Activated effector memory CD4-positive, alpha-beta T cell treated with anti-CD3 and anti-CD28 coated beads, Interleukin-2, amount 50 U/mL, for 16 hours (primary cell): ENCODE data around the gene L3MBTL3.
A peak's percentile ranks its signal among the peaks of the same experiment; 100 is the strongest.
"Not testable (repeated sequence)": the region's sequence is repeated elsewhere in the genome, so short reads cannot be mapped to it uniquely, and the experiment has no call there.

Experiments used
- DNase-seq: peaks from one replicate; pipeline ENCODE4 v3.0.0-alpha.2; 2020

Gene L3MBTL3

DNA sequence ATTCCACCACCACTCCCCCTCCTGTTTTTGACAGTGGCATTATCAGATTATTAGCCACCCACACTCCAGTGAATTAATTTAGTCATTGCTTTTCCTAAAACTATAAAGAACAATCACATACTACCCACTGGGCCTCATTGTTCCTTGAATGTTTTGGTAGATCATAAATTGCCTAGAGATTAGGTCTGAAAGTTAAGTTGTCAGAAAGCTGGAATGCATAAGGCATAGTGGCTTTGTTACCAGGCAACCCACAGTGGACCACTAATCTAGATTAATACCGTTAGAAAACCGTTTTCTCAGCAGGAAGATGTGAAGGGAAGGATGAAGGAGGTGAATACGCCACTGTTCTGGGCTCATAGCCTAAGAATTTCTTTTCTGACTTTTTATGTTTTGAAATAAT is 128.7 kb downstream of the L3MBTL3 start:
- no peak for DNase-seq

DNA sequence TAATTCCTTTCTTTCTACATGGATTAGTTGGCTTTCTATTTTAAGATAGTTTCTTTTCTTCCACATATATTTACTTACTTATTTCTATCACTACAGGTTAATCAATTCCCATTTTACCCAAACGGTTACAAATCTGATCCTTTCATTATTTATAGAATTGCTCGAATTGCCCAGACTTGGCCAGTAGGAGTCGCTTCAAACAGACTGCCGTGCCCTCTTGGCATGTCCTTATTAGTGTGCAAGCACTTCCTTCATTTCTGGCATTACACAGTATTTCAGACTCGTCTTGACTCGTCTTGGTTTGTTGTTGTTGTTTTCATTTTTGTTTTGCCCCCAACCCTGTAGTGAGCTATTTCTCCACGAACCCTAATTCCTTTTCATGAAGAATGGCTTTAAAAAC is 129.8 kb downstream of the L3MBTL3 start:
- no peak for DNase-seq

DNA sequence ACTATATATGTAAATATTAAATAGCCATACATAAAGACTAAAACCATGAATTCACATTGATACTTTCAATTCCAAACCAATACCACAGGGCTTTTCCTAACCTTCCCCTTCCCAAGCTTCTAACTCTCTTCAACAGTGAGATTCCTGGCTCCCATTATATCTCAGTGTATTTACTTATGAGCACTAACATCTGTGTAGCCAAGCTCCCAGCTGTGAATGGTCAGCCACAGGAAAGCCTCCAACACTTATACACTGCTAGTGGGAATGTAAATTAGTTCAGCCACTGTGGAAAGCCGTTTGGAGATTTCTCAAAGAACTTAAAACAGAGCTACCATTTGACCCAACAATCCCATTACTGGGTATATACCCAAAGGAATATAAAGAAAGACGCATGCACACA is 130.6 kb downstream of the L3MBTL3 start:
- DNase-seq = not testable (repeated sequence)

DNA sequence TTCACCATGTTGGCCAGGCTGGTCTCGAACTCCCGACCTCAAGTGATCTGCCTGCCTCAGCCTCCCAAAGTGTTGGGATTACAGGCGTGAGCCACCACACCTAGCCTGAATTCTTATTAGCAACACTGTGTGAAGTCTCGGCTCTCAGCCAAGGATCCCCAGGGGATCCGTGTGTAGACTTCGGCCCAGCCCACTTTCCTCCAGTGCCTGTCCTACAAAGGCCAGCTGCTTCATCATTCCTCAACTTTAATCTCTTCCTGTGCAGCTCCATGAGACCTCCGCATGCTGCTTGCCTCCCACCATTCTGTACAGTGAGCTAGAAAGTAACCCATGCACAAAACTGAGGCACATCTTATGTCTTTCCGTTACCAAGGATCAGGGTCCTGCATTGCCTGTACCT is 132.5 kb downstream of the L3MBTL3 start:
- DNase-seq = no peak

DNA sequence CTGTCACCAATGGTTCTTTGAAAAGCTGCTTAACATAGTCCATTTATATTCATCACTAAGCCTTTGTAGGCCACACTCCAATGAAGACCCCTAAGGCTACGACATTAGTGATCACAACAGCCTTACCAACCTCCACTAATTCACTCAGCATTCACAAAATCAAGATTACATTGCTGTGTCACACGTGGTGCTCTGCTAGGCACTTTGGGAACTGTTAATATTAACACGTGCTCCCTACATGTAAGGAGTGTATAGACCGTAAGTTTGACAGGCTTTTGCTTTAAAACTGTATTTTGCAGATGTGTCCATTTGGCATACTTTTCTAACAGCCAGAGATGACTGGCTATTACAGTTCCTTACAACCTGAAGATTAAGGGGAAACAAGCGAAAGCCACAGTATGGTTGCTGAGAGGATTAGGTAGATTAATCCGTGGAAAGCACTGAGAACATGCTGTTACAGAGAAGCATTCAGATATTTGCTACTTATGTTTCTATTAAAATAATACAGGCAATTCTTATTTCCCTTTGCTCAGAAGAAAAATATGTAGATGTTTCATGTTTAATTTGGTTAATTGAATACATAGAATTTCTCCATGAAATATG is 134.6 kb downstream of the L3MBTL3 start:
- DNase-seq = no peak

DNA sequence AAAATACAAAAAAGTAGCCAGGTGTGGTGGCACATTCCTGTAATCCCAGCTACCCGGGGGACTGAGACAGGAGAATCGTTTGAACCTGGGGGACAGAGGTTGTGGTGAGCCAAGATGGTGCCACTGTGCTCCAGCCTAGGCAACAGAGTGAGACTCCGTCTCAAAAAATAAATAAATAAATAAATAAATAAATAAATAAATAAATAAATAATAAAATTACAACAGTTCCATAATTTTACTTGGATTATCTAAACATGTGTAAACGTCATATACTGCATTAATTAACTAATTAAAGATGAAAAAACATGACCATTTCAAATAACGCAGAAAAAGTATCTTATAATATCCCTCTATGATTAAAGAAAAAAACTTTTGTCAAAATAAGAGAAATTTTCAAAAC is 138.5 kb downstream of the L3MBTL3 start:
- DNase-seq = no peak

DNA sequence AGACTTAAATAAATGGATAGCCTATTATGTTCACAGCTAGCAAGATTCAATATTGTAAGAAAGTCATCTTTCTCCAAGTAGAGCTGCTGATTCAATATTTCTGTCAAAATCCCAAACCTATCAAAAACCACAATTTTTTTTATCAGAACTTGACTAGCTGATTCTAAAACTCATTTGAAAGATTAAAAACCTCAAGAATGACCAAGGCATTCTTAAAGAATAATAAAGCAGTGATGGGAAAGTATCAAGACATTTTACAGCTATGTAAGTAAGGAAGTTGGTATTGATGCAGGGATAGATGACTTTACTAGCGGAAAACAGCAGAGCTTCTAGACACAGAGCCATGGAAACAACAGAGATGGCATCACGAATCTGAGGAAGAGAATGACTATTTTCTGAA is 139.7 kb downstream of the L3MBTL3 start:
- no peak for DNase-seq

DNA sequence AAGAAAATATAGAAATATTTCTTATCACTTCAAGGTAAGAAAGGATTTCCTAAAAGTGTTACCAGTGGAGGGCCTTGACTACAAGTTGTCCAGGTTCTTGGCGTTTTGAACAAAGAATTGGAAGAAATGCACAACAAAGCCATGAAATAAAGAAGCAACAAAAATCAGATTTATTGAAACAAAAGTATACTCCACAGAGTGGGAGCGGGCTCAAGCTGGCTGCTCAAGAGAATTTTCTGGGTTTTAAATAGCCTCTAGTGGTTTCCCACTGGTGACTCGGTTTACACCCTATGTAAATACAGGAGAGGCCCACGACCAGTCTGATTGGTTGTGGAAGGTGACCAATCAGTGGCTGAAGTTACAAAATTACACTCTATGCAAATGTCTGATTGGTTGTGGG is 140.2 kb downstream of the L3MBTL3 start:
- DNase-seq = no peak

DNA sequence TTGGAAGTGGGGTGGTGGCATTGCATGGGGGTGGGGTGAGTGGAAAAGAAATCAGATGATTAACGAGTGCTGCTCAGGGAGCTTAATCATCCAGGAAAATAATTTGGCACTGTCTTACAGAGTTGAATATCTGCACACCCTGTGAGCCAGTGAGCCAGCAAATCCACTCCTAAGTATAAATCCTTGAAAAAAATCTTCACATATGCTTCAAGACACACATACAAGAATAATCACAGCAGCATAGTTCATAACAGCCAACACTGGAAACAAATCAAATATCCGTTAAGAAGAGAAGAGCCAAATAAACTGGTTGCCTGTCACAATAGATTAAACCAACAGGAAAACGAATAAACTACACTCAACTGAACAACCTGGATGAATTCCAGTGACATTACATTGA is 141.6 kb downstream of the L3MBTL3 start:
- DNase-seq = no peak

DNA sequence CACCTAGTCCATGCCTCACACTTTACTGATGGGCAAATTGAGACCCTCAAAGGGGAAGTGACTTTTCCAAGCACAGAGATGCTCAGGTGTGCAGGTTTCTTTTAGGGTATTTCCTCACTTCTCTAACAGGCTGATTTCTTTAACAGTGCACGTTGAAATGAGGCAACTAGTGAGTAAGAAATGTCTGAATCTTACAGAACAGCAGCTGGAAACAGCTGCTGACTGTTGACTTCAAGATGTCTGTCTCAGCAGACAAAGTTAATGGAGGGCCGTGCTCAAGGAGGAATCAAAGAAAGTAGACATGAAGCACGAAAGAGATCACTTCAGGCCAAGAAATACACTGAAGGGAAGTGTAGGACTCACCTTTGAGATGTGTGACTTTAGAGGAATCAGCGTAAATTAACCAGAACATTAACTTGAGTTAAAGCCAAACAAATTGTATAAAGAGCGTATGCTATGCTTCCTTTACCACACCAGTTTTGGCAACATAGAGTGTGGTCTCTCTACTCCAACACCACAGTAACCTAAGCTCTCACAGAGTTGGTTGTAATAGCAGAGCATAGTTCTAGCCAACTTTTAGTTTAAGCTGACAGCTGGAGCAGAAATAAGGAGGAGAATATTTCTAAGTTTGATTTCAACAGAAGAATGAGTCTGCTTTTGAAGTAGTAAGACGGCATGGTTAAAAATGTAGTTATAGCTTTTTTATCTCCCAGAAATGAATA is 143.5 kb downstream of the L3MBTL3 start:
- no peak for DNase-seq

DNA sequence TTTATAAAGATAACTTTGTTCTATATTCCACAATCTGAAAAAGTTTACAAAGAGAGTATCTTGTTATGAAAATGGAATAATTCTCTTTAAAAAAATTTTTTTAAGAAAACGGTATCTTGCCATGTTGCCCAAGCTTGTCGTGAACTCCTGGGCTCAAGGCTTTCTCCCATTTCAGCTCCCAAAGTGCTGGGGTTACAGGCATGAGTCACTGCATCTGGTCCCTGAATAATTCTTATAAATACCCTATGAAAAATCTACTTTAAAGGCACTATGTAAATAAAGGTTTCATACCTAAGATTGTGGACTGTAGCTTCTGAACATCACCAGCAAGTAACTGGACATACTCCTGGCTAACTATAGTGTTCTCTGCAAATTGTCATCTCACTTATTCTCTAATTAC is 144.0 kb downstream of the L3MBTL3 start:
- DNase-seq = no peak

DNA sequence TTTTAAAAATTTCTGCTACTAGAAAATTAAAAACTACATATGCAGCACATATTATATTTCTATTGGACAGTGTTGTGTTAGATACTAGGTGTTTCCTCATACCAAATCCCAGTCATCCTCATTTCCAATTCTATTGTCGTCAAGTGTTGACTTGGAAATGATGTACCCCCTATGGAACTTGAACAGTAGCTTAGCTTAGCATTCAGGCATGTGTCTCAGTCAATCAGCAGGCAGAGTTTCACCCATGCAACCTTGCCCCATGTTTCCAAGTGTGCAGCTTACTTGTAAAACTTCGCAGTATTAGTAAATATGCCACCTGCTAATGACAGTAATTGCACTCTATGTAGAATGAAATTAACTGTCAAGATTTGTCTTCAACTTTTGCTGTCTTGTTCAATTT is 144.9 kb downstream of the L3MBTL3 start:
- DNase-seq = no peak

DNA sequence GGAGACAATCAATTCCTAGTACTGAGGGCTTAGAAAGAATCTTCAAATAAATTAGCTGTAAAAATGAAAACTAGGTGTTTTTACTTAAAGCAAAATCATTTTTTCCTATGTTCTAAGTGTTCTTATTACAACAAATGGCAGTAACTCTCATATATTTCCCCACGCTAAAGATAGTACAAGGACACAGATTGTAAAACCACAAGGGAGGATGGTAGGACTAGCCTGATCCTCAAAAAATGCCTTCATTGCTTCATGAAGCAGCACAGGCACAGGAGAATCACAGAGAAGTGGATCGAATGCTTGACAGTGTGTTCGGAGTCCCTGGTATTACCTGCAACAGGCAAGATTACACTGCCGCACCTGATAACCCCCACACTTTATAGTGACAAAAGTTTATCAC is 145.9 kb downstream of the L3MBTL3 start:
- DNase-seq = no peak

DNA sequence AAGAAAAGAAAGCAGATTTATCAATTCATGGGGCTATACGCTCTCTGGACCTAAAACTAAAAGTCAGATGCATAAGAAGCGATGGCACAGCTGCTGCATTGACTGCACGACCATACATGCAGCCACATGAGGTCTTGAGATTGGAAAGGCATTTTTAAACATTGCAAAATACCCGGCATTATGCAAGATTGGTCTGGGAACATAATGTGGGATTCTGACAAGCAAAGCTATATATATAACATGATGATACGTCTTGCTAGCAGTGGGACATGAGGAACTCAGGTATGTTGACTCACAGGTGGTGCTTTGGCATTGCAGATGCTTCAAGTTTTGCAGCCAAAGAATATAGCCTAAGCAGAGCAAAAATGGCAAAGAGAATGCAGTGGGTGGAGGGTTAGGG is 149.3 kb downstream of the L3MBTL3 start:
- DNase-seq = no peak

DNA sequence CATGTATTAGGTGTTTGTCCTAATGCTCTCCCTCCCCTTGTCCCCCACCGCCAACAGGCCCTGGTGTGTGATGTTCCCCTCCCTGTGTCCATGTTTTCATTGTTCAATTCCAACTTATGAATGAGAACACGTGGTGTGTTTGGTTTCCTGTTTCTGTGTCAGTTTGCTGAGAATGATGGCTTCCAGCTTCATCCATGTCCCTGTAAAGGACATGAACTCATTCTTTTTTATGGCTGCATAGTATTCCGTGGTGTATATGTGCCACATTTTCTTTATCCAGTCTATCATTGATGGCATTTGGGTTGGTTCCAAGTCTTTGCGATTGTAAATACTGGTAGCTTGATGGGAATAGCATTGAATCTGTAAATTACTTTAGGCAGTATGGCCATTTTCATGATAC is 151.8 kb downstream of the L3MBTL3 start:
- not testable (repeated sequence) for DNase-seq

DNA sequence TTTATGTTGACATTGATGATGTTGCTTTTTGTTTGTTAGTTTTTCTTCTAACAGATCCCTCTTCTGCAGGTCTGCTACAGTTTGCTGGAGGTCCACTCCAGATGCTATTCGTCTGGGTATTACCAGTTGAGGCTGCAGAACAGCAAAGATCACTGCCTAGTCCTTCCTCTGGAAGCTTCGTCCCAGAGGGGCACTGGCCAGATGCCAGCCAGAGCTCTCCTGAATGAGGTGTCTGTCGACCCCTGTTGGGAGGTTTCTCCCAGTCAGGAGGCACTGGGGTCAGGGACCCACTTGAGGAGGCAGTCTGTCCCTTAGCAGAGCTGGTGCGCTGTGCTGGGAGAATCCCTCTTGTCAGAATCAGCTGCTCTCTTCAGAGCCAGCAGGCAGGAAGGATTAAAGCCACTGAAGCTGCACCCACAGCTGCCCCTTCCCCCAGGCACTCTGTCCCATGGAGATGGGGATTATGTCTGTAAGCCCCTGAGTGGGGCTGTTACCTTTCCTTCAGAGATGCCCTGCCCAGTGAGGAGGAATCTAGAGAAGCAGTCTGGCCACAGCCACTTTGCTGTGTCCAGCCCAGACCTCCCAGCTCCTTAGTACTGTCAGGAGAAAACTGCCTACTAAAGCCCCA is 155.1 kb downstream of the L3MBTL3 start:
- not testable (repeated sequence) for DNase-seq

DNA sequence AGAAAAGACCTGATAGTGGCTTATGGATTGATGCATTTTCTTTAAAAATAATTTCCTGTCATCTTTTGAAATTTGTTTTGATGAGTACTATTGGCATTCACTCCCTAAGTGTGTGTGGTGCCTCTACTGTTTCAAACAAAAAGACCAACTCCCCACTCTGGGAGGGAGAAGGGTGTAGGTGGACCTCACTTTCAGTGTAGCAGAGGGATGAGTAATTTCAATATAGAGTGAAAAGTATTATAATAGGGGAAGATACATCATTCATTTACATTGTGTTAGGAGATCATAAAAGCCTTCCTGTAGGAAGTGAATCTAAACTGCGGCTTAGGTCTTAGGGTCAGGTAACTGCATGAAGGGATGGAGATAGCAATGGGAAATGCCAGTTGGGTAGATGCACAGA is 158.0 kb downstream of the L3MBTL3 start:
- no peak for DNase-seq

DNA sequence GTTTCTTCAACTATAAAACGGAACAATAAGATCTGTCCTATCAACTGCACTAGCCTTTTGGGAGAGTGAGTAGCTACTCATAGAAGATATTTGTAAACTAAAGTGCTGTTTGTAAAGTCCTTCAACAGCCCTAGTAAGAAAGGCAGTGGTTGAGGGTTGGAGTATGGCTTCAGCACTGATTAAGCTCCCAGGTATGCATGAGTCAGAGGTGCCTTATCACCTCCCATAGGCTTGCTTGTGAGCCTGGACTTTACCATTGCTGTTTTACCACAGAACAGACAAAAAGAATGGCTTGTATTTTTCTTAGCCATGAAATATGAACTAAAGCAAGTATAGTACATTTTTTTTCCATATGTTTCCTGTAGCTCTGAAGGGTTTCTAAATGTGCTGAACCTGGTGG is 160.3 kb downstream of the L3MBTL3 start:
- DNase-seq = no peak

DNA sequence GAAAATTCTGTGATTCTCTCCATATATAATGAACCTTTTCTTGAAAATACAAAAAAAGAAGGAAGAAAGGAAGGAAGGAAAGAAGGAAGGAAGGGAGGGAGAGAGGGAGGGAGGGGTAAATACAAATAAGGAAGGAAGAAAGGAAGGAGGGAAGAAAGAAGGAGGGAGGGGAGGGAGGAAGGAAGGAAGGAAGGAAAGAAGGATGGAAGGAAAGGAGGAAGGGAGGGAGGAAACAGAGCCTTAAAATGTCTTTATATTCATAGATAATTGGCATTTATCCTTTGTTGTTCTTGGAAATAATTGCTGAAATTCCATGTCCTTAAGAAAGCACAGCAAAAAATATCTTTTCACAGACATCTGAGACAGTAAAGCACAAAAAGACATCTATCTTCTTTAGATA is 164.1 kb downstream of the L3MBTL3 start:
- DNase-seq = no peak

DNA sequence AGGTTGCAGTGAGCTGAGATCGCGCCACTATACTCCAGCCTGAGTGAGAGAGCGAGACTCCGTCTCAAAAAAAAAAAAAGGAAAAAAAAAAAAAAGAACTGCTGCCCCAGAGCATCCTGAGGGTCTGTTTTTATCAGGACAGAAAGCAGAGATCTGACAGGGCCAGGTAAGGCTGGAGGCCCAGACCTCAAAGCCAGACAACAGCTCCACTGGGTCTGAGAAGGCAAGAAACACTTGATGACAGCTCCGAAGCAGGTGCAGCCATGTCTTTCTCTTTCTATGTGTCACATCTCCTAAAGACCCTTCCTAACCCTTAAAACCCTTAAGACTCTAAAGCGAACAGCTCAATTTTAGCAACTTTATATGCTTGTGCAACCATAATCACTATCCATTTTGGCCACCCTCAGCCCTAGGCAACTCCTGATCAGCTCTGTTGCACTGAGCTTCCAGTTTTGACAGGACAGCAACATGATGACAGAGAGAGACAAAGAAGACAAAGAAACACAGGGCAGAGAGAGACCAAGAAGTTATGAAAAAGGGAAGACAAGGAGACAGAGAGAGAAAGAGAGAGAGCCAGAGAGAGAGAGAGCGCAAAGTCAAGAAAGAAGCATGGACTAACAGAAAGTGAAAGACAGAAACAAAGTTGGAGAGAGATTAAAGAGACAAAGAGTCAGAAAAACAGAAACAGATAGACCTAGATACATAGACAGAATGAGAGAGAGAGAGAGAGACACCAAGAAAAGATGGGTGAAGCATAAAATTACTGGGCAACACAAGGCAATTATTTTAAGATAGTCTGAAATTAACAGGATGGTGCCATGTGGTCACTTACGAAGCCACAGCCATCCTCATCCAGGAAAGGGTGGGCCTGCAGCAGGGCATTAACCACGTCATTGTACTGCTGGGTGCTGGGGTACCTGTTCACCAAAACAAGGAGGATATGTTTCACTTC is 165.2 kb downstream of the L3MBTL3 start:
- peak; percentile 68 for DNase-seq

DNA sequence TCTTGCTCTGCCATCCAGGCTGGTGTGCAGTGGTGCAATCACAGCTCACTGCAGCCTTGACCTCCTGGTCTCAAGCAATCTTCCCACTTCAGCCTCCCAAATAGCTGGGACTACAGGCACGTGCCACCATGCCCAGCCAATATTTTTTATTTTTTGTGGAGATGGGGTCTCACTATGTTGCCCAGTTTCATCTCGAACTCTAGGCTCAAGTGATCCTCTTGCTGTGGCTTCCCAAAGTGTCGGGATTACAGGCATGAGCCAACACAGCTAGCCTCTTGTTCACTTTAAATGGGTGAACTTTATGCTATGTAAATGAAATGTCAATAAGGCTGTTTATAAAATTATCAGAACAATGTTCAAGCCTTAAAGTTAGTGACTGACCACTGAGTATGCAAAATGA is 167.3 kb downstream of the L3MBTL3 start:
- DNase-seq = no peak

DNA sequence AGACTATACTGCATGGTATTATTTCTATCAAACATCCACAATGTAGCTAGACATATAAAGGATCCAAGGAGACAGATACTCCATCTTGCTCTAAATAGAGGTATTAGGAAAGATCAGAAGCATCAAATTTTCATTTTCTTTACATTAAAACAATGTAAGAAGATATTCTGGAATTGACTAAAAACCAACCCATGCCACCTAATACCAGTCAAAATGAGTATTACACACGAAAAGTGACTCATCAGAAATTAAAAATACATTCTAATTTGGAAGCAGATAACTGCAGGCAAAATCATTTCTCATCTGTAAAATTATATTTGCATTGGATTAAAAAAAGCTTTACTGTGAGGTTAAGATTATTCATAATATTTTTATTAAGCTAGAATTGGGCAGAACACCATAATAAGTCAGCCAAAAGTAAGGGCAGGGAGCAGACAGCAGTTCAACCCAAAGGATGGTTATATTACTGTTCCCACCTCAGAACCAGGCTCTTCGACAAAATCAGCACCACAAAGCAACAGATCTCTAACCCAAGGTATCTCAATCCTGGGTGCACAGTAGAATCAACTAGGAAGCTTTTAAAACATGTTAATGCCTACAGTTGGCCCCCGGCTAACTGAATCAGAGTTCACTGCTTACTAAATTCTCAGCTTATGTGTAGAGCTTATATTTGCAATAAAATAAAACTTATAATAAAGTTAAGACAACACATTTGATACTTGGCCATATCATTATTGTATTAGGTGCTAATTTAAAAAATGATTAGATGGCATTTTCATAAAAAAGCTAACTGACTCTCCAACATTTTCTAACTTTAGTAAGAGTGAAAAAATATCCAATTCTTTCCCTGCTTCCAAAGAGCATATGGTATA is 169.2 kb downstream of the L3MBTL3 start:
- DNase-seq = no peak
